Measurements from ENCODE around the gene MAP2K7.
A peak's percentile ranks its signal among the peaks of the same experiment; 100 is the strongest.

Gene MAP2K7

DNA sequence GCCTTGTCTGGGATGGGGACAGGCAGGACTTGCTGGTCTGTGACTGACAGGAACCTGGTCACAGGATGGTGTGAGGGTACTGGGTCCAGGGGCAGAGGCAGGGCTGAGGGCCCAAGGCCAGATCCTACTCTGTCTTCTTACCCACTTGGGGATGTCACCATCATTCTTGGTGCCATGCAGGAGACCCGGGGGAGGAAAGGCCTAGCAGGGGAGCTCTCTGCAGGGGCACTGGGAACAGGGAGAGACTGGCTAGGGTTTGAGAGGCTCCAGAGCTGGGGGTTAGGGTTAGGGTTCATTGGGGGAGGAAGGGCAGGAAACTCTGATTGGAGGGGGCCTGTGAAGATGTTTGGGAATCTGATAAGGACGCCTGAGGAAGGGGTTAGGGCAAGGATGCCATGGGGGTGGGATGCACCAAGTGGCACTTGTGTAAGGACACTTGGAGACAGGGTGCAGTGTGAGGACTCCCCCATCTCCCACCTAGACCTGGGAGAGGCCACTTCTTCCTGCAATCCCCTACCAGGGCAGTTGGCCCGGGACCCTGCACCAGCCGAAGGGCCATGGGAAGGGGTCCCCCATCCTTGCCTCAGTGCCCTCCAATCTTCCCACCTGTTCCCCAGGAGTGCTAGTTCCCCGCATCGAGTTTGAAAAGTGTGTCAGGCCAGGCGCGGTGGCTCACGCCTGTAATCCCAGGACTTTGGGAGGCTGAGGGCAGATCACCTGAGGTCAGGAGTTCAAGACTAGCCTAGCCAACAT lies 36.4 kb upstream of the MAP2K7 start:
- DNase-seq: no peak

DNA sequence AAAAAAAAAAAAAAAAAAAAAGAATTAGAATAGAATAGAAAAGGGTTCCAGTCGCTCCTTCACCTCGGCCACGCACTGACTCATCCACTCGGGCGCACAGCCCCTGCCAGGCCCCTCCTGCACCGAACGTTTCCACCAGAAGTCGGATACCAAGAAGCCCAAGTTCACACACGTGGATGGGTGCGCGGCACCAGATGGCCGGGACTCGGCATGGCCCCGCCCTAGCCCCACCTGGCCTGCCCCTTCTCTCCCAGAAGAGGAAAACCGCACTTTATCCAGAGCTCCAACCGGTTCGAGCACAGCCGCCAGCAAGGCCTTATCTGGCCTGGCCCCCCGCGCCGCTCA lies 35.4 kb upstream of the MAP2K7 start:
- peak in 1 of 3 donors; percentile 19 for DNase-seq

DNA sequence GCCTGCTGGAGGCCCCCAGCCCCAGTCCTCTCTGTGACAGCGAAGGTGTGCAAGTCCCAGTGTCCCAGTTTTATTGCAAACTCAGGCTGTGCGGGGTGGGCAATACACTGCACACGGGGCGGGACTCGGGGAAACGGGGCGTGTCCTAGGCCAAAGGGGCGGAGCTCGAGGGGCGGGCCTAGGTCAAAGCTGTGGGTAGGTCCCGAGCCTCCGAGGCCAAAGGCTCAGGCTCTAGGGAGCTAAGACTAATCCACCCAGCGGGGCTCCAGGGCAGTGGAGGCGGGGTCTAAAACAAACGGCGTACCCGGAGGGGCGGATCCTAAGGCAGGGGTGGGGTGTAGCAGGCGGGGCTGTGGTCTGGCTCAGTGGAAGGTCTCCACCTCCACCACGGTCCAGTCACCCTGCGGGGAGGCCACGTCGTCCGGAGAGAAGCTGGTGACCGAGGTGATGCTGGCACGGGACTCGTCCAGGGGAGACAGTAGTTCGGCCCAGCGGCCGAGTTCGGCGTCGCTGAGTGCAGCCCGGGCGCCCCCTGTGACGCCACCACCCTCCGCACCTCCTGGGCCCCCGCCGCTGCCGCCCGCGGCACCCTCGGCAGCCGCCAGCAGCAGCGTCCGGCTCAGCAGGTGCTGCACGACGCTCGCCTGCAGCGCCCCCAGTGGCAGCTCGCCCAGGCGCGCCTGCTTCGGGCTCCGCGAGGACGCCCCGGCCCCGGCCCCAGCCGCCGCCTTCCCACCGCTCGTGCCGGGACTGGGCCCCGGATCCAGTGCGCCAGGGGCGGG lies 34.8 kb upstream of the MAP2K7 start:
- DNase-seq: peak; percentile 75 to 89 (median 77)

DNA sequence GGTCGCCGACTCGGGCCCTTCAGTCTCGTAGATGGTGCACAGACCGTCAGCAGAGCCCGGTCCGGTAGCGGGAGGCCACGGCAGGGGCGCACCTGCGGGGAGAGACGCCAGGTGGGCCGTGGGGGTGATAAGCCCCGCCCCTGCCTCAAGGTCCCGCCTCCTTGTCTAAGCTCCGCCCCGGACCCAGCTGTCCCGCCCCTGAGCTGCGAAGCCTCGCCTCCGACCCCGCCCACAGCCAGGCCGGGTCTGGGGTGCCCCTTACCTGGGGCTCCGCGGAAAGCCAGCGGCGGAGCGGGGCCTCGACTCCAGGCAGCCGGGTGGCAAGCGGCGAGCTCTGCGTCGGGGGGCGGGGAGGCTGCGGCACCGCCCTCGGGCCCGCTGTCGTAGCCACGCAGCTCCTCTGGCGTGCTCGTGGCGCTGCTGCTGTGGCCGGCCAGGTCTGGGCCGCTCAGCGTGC lies 34.2 kb upstream of the MAP2K7 start:
- peak; percentile 33 to 72 (median 43) for DNase-seq

DNA sequence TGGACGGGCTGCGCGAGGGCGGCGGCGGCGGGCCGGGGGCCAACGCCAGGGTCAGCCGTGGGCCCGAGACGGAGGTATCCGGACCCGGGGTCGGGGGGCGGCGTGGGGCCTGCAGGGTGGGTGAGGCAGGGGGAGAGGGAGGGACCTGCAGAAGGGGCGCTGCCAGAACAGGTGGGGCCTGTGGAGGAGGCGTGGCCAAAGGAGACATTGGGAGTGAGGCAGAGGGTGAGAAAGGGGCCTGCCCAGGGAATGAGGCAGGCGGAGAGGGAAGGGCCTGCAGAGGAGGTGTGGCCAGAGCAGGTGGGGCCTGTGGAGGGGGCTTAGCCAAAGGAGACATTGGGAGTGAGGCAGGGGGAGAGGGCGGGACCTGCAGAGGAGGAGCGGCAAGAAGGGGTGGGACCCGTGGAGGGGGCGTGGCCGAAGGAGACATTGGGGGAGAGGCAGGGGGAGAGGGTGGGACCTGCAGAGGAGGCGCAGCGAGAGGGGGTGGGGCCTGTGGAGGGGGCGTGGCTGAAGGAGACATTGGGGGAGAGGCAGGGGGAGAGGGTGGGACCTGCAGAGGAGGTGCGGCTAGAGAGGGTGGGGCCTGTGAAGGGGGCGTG lies 33.7 kb upstream of the MAP2K7 start:
- peak in 1 of 3 donors; percentile 45 for DNase-seq

DNA sequence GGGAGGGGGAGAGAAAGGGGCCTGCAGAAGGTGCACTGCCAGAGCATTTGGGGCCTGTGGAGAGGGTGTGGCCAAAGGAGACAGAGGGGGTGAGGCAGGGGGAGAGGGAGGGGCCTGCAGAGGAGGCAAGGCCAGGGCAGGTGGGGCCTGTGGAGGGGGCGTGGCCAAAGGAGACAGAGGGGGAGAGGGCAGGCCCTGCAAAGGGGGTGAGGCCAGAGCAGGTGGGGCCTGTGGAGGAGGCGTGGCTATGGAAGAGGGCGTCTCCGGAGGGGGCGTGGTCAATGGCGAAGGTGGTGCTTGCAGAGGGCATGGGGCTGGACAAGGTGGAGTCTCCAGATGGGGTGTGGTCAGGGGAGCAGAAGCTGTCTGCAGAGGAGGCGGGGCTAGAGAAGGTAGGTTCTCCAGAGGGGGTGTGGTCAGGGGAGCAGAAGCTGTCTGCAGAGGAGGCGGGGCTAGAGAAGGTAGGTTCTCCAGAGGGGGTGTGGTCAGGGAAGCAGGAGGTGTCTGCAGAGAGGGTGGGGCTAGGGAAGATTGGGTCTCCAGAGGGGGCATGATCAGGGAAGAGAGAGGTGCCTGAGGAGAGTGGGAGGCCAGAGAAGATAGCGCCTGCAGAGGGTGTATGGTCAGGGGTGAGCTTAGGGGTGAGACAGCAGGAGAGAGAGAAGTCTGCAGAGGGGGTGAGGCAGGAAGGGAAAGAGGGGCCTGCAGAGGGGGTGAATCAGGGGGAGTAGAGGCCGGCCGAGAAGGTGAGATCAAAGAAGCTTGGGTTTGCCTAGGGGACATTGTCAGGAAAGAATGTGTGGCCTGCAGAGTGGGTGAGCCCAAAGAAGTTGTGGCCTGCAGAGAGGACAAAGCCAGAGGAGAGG lies 32.9 kb upstream of the MAP2K7 start:
- peak; percentile 42 to 63 (median 50) for DNase-seq

DNA sequence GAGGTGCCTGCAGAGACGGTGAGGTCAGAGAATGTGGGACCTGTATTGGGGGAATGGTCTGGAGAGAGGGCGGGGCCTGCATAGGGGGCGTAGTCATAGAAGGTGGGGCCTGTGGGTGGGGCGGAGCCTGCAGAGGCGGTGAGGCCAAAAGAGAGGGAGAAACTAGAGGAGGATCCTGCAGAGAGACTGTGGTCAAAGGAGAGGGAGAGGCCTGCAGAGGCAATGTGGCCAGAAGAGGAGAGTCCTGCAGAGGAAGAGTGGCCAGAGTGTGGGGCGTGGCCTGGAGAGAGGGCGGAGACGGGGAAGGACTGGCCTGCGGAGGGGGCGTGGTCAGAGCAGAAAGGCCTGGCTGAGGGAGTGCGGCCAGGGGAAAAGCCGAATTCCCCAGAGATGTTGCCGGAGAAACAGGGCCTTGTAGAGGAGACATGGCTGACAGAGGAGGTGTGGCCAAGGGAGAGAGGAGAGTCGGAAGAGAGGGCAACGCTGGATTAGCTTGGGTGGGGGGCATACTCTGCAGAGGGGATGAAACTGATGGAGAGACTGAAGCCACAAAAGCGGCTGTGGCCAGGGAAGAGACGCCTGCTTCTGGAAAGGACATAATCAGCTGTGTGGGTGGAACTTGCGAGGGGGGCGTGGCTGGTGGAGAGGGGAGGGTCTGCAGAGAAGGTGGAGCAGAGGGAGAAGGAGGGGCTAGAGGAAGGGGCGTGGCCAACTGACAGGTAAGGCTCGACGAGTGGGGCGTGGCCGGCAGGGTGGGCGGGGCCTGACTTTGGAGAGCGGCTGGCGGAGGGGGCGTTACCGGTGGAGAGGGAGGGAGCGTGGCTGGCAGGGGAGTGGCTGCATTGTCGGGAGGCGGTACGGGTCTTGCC lies 32.0 kb upstream of the MAP2K7 start:
- peak; percentile 87 to 93 (median 89) for DNase-seq

DNA sequence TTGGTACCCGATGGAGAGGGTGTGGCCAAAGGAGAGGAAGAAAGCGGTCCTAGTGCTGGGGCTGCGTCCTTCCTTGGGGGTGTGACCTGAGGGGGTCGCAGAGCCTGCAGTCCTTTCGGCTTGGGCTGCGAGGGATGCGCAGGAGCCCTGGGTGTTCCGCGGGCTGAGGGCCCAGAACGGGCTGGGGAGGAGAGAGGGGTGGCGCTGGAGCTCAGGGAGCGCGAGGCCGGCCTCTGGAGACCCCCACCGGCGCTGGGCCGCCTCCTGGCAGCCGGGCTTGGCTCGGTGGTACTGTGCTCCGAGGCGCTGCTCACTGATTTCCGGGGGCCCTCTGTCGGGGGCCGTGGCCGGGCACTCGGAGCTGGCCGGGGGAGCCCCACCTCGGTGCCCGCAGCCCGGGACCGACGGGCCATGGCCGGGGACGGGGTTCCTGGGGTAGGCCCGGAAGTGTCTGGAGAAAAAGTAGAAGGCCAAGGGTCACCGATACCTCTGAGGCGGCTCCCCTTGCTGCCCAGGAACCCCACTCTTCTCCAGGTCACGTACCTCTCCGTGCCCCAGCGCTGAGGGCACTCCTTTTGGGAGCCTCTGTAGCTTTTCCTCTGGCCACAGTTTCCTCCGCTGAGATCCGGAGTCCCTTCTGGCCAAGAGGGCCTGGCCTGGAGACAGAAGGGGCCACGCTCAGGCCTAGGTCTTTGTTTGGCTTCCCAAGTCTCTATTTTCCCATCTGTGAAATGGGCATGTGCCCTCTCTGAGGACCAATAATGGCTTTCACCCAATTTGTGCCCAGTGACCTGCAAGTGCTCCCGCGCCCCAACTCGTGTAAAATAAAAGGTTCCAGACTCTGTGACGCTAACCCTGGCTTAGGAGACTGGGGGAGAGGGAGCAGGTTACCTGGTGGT lies 31.1 kb upstream of the MAP2K7 start:
- DNase-seq: no peak

DNA sequence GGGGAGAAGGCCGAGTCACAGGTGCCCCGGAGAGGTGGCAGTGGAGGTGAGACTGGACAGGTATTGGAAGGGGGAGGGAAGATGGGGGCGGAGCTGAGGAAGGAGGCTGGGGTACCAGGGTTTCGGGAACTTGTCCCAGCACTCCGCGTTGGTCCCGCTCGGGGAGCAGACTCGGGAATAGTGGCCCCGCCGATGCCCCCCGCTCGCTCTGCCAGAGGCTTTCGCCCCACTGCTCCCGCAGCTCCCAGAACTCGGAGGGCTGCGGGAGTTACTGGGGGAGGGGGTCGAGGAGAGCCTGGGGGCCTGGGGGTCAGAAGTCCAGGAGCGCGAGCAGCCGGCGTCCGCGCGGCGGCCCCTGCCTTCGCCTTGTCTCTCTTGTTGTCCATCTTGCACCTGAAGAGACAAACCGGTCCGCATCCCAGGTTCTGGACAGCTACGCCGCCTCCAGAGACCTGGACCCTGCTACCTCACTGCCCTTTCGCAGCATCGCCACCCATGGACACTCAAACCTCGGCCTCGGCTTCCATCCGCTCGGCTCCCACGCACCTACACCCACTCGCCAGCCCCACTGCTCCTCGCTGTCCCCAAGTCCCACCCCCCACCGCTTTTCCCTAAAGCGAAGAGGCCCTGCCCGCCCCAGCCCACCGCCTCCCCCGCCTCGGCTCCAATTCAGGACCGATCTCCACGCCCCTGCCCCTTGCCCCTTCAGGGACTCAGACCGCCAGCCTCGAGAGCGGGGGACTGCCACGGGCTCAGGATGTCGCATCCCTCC lies 30.2 kb upstream of the MAP2K7 start:
- no peak for DNase-seq

DNA sequence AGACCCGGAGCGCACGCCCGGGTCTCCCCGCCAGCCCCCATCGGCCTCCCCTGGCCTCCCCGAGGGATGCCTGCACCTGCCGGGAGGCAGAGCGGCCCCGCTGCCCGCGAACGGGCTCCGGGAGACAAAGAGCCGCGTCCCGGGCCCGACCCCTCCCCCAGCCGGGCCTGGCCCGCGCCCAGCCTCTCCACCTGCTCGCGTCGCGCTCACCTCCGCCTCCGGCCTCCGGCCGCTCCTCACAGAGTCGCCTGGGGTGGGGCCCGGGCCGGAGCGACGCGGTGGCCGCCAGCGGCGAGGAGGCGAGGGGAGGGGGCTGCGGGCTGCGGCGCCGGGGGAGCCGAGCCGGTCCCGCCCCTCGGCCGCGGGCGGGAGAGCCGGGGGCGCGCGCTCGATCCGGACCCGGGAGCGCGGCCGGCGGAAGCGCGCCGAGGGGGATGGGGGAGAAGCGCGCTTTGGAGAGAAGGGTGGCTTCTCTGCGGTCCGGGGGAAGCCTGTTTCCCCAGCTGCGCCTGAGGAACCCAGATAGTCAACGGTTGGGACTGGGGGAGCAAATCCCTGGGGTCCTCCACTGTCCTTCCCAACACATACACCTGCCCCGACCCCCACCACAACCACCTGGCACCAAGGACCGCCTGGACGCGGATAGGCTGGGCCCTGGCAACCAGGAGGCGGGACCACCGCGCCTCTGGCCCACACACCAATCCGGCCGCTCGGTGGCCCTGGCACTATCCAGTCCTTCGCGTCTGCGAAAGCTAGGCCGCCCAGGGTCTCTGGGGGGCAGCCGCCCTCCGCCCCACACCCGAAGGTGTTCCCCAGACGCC lies 29.4 kb upstream of the MAP2K7 start, which contains the start of gene PRR36:
Gene PRR36 (minus strand): TSS at position 315 of the 821 bp plus-strand sequence. CDS start 701 bp downstream, outside the sequence.
- DNase-seq: no peak

DNA sequence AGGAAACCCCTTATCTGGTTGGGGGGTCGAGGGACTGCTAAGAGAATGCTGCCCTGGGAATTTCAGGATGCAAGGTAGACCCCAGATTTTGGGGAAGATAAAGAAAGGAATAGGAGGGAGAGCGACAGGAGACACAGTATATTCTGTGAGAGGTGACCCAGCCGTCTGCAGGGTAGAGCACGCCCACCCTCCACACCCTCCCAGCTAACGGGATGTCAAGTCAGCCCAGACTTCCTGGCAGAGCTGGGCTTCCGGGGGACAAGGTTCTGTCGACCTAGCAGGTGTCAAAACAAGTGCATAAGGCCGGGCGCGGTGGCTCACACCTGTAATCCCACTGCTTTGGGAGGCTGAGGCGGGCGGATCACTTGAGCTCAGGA lies 28.8 kb upstream of the MAP2K7 start:
- no peak for DNase-seq

DNA sequence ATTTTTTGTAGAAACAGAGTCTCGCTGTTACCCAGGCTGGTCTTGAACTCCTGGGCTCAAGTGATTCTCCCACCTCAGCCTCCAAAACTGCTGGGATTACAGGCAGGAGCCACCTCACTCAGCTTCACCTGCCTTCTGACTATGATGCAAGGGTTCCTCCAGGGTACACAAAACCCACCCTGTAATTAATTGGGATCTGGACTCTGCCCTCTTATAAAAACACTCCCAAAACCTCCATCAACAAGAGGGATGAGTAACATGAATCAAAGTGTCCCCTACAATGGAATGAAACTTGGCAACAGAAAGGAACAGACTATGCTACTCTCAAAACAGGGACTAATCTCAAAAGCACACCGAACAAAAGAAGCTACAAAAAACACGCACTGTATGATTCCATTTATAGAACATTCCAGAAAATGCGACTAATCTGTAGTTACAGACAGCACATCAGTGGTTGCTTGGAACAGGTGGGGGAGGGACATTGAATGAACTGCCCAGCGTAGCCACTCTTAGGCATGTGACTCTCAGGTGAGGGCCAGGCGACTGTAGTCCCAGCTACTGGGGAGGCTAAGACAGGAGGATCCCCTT lies 26.3 kb upstream of the MAP2K7 start:
- DNase-seq: no peak

DNA sequence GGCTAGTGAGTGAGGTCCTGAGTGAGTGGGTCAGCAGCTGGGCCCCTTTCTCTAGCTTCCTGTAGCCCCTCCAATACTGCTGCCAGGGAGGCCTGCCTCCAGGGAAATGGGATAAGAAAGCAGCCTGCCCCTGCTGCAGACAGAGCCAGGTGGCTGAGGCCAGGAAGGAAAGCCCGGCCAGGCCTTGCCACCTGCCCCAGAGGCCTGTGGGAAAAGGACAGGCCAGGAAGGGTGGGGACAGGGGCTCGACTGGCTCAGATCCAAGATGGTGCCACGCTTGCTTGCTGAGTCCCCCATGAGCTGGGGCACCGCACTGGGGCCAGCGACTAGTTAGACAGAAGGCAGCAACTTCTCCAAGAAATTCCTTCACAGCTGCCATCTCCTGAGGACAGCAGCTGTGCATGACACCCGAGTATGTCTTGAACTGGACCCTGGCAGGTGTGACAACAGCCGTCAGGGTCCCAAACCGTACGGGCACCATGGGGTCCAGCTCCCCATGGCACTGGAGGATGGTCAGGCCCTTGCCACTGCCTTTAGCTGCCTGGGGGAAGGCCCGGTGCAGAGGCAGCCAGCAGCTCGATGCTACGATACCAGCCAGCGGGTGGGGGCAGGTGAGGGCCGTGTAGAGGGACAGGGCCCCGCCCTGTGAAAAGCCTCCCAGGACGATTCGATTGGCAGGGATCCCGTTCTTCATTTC lies 24.4 kb upstream of the MAP2K7 start:
- no peak for DNase-seq

DNA sequence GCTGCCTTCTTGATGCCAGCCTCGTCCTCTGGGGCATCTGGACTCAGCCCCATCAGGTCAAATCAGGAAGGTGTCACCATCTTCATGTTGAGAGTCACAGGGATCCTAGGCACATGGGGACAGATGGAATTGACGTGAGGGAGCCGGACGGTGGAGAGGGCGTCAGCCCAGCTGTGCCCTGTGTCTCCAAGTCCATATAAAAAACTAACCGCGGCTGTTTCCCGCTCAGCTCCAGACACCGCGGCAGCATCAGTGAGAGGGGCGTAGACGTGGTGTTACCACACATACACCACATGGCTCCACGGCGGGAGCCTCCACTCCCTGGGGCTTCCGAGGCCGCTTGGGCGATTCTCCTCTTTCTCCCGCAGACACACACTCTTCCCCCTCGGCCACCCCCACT lies 23.8 kb upstream of the MAP2K7 start:
- no peak for DNase-seq

DNA sequence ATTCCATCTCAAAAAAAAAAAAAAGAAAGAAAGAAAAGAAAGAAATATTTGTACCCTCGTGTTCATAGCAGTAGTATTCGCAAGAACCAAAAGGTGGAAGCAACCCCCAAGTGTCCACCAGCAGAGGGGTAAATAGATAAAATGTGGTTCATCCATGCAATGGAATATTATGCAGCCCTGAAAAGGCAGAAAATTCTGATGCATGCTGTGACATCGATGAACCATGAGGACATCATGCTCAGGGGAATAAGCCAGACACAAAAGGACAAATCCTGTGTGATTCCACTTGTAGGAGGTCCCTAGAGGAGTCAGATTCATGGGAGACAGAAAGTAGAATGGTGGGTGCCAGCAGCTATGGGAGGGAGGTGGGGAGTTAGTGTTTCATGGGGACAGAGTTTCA lies 21.8 kb upstream of the MAP2K7 start:
- no peak for DNase-seq

DNA sequence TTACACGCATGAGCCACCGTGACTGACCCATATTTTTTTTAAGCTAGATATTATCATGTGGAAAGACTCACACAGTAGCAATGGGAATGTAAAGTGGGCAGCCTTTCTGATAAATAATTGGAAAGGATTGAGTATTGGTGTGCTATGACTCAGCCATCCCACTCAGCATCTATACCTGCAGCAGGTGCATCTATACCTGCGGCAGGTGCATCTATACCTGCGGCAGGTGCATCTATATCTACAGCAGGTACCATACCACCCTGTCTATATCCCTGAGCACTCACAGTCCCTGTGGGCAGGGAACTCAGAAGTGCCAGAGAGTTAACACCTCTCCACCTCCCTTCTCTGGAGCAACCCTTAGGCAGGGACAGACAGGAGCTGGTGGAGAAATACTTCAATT lies 20.6 kb upstream of the MAP2K7 start:
- no peak for DNase-seq

DNA sequence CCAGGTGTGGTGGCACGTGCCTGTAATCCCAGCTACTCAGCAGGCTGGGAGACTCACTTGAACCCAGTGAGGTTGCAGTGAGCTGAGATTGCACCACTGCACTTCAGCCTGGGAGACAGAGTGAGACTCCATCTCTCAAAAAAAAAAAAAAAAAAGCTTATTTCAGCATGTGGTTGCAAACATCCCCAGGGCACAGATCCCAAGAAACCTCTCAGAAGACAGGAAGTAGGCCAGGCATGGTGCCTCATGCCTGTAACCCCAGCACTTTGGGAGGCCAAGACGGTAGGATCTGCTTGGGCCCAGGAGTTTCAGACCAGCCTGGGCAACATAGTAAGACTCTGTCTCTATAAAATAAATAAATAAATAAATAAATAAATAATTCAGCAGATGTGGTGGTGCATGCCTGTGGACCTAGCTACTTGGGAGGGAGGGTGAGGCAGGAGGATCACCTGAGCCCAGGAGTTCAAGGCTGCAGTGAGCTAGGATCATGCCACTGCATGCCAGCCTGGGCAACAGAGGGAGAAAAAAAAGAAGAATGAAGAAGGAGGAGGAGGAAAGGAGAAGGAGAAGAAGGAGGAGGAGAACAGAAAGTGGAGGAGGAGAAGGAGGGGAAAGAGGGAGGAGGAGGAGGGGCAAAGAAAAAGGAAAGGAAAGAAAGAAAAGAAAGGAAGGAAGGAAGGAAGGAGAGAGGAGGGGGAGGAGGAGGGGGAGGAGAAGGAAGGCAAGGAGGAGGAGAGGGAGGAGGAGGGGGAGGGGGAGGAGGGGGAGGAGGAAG lies 19.7 kb upstream of the MAP2K7 start:
- DNase-seq: no peak

Data from suppressor macrophage treated with lipopolysaccharide for 1 hour (primary cell).